ENCODE data around the gene SUPV3L1.

DNA sequence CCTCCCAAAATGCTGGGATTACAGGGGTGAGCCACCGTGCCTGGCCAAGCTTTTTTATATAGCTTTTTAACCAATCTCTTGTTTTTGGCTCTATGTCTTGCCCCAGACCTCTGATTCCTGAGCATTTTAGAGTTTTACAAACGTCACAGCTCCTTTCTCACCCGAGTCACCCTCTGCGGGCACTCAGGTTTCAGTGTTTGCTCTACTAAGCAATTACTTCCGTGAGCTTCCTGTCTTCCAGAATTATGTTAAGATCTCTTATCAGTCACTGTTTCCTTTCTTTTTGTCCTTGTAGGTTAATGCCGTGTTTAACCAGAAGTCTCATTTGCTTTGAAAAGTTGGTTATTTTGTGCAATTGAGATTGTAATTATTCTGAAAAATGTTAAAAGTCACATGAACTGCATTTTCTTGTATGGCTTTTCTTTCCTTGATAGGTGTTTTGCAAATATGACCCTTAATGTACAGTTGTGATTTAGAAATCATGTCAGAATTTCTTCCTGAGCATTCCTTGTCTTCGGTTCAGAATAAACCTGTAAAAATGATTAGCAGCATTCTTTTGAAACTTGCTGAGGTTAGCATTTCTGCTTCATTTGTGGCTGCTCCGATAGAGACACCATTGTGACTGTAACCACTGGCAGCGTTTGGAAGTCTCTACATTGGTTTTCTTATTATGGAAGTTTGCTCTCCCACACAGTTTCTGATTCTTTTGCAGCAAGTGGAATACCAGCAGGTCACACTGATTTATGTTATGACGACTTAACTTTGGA lies 35.6 kb downstream of the SUPV3L1 start:
- TF ChIP-seq POLR2A (IDR thresholded peaks at IDR 0.05; ENCODE audit: low read length) (no peak), GATA1 (IDR thresholded peaks at IDR 0.05; ENCODE audit: low read depth, low read length) (no peak)
